ENCODE data around the gene BCR.

The BCR gene

GRCh38 chr22:23177197-23177596, 3.1 kb upstream of the BCR start:
- no peak for DNase-seq

DNA sequence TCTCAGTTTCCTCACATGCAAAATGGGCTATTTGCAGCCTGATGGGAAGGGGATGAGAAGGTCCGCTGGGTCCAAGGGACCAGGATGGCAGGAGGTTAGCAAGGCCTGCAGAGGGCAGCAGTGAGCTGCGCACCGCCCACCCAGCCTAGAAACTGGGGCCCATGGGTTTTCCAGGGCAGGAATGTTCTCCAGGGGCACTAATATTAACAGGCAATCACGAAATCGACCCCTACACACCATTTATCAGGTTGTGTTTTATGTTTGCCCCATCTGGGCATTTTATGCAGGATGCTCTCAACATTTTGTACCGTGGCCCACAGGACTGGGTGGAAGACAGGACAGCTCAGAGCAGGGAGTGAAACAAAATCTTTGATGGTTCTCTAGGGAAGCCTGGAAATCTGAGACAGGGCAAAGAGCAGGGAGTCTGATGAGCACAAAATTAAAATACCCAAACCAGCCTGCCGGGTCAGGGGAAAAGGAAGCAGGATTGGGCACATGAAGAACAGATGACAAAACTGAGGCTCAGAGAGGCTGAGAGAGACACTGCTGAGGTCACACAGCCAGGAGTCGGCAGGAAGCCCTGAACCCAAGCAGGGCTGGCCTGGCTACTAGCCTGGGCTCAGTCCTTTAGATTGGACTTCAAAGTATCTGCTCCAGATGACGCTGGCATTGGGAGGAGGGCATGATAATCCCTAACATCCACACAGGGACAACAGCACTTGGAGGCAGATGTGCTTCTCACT, 1.6 kb upstream of the BCR start:
- peak in 11 of 14 donors; percentile 11 to 67 (median 49) for DNase-seq

DNA sequence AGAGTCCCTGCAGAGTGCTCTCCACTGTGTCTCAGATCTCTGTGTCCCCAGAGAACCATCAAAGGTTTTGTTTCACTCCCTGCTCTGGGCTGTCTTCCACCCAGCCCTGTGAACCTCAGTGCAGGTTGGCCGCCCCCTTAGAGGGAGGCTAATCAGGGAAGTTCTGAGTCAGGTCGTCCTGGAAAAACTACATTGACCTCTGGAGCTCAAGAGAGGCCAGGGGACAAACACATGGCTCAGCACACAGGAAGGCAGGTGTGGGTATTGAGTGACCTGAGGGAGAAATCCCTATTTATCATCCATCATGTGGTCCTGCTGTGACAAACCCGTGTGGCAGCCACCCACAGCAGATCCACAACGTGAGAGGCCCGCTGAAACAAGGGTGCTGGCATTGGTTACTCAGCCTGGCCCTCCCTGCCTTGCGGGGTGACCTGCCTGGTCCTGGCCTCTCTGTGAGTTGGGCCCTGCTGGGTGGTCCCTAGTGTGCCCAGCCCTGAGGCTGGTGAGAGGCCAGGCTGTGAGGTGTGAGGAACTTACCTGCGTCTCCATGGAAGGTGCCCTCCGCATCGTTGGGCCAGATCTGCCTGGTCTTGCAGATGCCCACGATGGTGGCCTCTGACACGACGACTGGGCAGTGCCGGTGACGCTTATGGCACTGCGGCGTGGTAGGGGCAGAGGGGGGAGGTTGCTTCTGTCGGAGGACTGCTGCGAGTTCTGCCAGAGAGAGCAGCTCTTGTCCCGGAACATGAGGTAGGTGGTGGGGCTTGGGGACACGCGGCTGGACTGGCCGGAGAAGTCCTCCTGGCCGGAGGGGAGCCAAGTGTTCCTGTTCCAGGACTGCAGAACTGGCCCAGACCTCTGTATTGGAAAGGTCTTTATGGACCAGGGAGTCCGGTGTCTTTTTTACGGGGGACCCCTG, 669 bp upstream of the BCR start:
- DNase-seq, result peak in 9 of 14 donors; percentile 24 to 81 (median 55)

- DNase-seq, result no peak
Measured at GRCh38 chr22:23180893-23181720, 798 bp downstream of the BCR start.

GRCh38 chr22:23181721-23182308, 1.5 kb downstream of the BCR start:
- DNase-seq, result no peak

DNA sequence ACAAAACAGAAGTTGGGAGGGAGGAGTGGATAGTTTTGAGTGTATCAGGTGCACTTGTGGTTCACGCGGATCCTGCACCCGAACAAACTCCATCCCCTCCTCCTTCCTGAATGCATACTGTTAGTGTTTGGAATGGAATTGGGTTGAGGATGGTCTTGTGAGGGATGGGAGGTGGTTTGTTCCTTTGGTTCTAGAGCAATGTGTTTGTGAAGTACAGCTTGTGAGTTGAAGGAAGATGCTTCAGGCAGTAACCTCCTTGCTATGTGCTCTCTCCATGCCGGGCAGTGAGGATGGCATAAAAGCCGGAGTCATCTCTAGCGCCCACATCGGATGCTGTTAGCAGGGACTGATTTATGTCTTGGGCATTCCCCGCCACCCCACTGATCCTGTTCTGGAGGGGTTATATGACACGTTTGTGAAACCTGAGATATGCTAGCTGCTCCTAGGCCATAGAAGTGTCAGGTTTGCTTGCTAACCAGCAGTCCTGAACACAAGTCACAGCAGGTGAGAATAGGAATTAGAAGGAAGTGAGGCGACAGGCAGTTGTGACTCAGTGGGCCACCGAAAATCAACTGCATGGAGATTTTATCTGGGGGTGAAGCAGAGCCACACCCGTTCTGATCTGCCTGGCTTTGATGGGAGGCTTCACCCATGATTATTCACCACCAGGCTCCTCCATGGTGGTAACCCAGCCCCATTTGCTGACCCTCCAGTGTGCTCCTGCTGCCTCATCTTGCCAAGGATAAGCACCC, 2.2 kb downstream of the BCR start:
- DNase-seq, result peak in 4 of 14 donors; percentile 16 to 36 (median 22)

DNA sequence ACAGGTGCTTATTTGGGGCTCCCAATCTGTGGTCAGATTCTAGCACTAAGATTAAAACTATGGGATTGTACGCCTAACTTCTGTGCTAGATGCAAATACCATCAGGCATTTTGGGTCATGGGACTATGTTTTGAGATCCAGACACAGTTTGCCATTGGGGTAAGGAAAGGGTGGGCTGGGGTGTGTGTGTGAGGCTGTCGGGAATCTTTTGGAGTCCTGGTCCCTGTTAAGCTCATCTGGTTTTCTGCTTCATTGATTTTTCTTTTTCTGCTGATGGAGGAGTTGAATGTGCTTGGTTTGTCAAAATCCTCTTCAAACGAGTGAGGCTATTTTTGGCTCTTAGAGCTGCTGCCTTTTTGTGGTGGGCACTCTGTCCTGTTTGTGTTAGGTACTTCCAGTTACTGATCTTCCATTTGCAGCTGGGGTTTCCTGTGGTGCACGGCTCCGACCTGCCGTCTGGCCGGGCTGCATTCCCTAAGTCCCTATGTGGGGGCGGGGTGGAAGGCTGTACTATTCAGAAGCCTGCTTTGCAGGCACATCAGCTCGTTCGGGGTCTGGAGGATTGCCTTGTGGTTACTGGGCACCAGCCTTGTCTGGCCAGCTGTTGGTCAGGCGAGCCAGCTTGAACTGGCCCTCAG, 2.9 kb downstream of the BCR start:
- DNase-seq, result peak in 11 of 14 donors; percentile 13 to 79 (median 46)

DNA sequence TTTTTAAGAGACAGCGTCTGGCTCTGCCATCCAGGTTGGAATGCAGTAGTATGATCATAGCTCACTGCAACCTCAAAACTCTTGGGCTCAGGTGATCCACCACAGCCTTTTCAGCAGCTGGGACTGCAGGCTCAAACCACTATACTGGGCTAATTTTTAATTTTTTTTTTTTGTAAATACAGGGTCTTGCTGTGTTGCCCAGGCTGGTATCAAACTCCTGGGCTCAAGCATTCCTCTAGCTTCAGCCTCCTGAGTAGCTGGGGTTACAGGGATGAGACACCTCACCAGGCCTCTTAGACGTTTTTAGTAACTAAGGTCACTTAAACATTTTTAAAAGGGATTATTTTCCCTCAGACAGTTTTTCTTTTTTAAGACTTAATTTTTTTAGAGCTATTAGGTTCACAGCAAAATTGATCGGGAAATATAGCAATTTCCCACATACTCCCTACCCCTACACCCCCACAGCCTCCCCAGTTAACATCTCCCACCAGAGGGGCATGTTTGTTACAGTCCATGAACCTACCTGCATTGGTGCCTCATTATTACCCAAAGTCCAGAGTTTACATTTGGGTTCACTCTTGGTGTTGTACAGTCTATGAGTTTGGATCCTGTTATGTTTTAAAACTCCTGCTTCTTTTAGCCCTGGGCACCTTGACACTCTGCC, 3.9 kb downstream of the BCR start:
- no peak for DNase-seq

GRCh38 chr22:23184764-23185113, 4.4 kb downstream of the BCR start:
- no peak for DNase-seq

- no peak for DNase-seq
Measured at GRCh38 chr22:23187211-23187610, 6.9 kb downstream of the BCR start.

DNA sequence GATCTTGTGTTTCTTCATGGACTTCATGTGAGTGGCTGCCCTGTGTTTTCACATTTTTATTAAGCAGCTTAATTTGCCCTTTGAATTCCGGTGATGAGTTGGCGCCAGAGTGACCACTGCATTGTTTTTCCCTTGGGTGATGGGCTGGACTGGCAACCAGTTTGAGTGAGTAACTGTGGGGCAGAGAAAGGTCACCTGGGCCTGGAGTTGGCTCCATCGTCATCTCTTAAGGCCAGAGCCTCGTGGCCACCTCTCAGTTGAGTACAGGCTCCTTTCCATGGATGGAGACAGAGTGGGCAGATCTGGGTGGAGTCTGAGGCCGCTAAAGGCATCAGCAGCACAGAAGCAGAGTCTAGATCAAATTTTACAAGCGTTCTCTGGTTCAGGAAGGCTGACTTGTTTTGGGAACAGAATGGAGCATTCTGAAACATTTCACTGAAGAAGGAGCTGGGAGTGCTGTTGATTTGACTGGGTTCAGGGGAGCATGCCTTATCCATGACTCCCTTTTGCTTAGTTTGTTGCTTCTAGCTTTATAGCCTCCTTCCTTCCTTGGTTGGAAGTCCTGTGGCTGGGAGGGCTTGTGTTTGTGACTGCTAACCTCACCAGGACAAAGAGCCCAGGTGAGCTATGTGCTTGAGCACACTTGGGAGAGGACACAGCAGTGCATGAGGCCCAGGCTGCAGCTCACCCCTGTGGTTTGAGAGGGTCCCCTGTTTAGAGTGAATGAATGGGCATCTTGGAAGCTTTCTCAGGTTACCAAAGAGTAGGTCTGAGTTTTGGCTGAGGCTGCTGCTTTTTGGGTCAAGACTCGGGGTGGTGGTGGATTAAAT, 7.8 kb downstream of the BCR start:
- peak in 1 of 14 donors; percentile 69 for DNase-seq

GRCh38 chr22:23190526-23190925, 10.2 kb downstream of the BCR start:
- peak in 1 of 14 donors; percentile 38 for DNase-seq

- peak in 2 of 14 donors; percentile 18 to 88 for DNase-seq
Measured at GRCh38 chr22:23192133-23192532, 11.8 kb downstream of the BCR start.

DNA sequence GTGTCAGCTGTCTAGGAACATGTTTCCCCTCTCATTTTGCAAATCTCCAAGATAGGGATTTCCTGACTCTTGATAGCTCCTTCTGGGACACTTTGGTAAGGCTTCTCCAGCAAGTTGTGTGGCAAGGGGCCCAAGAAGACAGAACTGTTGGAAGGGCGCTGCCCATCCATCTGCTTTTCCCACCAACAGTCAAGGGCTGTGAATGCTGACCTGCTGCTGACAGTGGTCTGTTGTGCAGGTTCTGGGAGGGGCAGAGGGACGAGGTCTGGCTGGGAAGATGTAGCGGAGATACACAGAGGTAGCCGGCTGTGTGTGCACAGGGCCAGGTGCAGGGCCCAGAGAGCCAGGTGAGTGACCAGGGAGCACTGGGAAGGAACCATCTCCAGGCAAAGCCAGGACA, 12.2 kb downstream of the BCR start:
- no peak for DNase-seq

GRCh38 chr22:23193196-23193827, 13.0 kb downstream of the BCR start:
- no peak for DNase-seq

DNA sequence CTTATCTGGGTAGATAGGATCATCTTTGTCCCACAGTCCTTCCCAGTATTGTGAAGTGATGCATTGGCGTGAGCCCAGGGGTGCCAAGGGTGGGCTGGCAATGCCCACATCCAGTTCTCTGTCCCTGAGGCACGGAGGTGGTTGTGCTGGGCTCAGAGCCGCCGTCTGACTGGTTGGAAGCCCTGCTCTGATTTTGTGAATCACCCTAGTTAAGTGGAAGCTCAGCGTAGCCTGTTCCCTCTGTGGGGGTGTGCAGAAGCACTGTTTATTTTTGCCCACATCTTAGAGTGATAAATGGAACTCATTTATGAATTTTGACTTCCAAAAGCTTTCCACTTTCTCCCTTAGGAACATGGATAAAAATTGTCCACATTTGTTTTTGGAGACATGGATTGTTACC, 13.6 kb downstream of the BCR start:
- no peak for DNase-seq

DNA sequence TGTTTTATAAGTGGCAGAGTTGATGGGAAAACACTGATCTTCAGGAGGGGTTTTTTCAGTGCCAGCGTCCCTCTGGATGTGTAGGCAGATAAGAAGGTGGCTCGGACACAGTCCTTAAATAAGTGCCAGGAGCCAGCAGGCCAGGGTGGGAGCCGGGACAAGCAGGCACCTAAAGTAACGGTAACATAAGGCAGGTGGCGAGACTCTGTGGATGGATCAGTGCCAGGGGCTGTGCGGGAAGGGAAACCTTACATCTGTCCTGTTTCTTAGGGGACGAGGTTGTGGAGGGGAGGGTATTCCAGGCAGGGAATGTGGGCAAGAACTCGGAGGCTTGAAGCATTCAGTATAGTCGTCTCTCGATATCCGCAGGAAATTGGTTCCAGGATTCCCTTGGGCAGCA, 15.9 kb downstream of the BCR start:
- no peak for DNase-seq

GRCh38 chr22:23197836-23198235, 17.5 kb downstream of the BCR start:
- no peak for DNase-seq

DNA sequence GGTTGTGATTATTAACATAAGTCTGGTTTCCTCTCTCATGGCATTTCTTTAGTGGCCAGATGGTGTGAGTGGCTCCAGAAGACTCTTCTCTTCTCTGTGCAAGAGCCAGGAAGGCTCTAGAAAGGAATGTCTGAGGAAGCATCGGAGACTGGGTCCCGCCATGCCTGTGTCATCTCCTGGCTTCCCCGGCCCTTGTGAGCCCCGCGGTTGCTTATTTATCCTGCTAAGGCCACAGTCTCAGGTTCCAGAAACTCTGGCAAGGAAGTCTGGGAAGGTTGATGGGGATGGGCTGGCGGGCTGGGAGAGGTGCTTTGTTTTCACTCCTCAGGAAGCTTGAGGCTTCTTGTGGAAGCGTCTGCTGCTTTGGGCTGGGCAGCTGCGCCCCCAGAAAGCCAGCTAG, 18.9 kb downstream of the BCR start:
- no peak for DNase-seq
